HG02938 (cell line): Measurements from ENCODE around the gene PCSK6.
"Not testable (repeated sequence)": the region's sequence is repeated elsewhere in the genome, so short reads cannot be mapped to it uniquely, and the experiment has no call there.

Experiments used
- ATAC-seq: cut with Tn5 transposase; IDR thresholded peaks from one replicate; pipeline ENCODE4 v1.9.1; 2021; ENCODE audit warnings: mild to moderate bottlenecking, moderate library complexity; ENCODE audit not compliant: unreplicated experiment

The PCSK6 gene

DNA sequence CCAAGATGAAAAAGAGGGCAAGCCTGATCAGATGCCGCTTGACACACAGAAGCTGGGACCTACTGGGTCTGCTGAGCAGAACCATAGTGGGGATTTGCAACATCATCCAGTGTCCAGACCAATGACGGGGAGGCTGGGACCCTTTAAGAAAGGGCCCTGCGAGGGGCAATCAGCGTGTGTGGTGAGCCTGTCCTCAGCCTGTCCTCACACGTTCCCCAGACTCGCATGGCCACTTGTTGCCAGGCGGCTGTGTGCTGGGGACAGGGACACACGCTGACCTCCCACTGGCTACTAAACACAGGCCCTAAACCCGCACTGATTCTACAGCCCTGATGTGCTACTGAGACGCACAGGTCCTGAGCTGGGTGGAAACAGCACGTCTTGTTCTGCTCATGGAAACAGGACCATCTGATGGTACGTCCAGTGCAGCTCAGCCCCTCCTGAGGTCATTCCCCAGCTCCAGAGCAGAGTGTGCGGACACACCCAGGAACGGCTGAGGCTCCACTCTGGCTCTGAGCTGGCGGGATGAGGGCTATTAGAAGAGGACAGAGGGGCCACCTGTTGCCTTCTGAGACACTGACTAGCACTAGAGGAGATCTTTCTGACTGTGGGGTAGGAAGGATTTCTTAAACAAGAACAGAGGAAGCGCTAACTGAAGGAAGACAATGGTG, 24.4 kb downstream of the PCSK6 start:
- ATAC-seq: no peak

- no peak for ATAC-seq
Observed at GRCh38 chr15:101464256-101464998, 25.1 kb downstream of the PCSK6 start.

GRCh38 chr15:101463696-101464095, 25.8 kb downstream of the PCSK6 start:
- ATAC-seq: not testable (repeated sequence)

GRCh38 chr15:101463270-101463669, 26.2 kb downstream of the PCSK6 start:
- ATAC-seq: no peak

- no peak for ATAC-seq
Observed at GRCh38 chr15:101461097-101461496, 28.4 kb downstream of the PCSK6 start.

GRCh38 chr15:101459579-101460300, 29.8 kb downstream of the PCSK6 start:
- ATAC-seq: no peak

- ATAC-seq: no peak
Observed at GRCh38 chr15:101458908-101459578, 30.5 kb downstream of the PCSK6 start.

- no peak for ATAC-seq
Observed at GRCh38 chr15:101458158-101458900, 31.2 kb downstream of the PCSK6 start.

DNA sequence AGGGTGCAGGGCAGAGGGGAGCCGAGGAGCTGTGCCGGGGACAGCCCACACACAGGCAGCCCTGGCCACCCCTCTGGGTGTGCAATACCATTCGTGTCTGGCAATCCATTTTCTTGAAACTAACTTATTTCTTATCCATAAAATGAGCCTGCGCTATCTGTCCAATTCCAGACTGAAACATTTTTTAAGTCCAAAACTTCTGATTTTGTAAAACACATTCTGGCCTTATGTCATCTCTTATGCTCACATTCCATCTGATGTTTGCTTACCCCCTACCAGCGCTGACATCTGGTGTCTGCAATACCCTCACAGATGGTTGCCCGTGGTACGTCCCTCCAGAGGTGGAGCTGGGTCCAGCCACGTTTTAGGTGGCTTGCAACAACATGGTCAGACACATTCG, 31.8 kb downstream of the PCSK6 start:
- ATAC-seq: no peak

DNA sequence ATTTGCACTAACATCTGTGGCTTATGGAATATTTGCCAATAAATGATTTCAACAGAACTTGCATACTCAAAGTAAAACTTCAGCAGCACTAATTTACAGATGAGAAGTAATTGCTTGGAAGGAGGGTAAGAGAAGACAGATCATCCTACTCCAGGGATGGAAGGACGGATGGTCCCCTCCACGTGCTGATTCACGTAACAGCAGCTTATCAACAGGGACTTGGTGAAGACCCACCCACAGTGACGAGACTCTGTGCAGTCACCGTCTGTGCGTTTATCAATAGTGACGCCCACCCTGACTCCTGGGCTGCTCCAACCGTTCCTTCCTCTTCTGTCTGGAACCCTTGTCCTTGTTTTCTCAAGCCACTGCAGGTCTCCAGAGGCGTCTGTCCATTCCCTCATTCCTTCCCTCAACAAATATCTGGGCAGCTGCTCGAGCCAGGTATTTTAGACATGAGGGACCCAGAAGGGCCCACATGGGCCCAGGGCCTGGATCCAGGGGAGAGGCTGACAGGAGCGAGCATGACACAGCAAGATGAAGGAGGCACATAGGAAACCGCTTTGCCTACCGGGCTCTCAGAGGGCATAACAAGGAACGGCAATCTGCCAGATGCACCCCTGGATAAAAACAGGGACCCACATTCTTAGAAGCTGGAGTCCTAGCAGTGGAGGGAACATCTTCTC, 33.3 kb downstream of the PCSK6 start:
- ATAC-seq: no peak

DNA sequence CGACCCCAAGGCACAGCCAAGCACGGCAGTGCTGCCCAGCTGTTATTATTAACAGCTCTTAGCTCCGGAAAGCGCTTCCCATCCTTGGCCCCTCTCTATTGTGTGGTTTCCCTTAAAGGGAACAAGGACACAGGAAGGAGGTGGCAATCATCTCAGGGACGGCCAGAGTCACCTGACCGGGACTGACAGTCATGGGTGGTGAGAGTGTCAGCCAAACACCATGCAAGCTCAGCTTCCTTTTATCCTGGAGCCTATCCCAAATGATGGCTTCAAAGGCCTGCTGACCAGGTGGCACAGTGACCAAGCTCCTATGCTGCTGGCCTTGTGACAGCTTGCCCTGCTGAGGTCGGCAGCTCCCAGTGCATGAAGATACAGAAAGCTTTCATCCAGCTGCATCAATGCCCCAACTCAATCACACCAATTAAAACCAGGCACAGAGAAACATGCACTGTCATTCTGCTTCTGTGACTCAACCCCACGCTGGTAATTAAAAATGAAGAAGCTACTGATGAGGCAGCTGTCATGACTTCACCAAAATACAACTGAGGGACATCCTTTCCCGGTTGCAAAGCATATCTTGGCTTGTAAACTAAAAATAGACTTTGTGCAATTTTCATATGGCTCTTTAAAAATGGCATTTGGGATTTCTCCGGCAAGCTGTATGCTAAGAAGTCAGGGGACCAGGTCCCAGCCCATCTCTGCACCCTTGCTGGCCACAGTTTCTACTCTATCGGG, 34.0 kb downstream of the PCSK6 start:
- ATAC-seq: no peak

GRCh38 chr15:101454781-101455180, 34.7 kb downstream of the PCSK6 start:
- ATAC-seq: not testable (repeated sequence)

DNA sequence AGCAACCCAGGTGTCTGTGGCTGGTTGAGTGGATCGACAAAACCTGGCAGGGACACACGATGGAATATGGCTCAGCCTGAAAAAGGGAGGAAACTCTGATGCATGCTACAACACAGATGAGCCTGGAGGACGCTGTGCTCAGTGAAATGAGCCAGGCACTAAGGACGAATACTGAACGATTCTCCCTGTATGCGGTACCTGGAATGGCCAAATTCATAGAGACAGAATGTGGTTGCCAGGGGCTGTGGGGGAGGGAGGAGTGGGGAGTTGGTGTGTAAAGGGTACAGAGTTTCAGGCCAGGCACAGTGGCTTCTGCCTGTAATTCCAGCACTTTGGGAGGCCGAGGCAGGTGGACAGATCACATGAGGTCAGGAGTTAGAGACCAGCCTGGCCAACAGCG, 35.1 kb downstream of the PCSK6 start:
- no peak for ATAC-seq

- no peak for ATAC-seq
Observed at GRCh38 chr15:101453123-101454120, 36.1 kb downstream of the PCSK6 start.

DNA sequence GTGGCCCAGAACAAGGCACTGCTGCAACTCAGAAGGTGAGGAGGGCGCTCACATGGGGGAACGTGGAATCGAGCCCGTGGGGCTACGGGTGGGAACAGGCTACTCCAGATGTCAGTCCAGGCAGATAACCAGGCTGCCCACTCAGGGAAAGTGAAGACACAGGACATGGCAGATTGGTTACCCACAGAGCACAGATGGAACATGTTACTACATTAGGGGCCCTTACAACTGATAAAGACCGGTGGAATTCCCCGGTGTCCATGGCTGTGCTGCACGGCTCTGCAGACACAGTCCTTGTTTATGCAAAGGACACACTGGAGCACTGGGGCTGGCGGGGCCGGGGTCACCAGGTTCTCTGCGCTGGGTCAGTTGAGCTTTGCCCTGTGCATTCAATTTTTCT, 36.9 kb downstream of the PCSK6 start:
- no peak for ATAC-seq

DNA sequence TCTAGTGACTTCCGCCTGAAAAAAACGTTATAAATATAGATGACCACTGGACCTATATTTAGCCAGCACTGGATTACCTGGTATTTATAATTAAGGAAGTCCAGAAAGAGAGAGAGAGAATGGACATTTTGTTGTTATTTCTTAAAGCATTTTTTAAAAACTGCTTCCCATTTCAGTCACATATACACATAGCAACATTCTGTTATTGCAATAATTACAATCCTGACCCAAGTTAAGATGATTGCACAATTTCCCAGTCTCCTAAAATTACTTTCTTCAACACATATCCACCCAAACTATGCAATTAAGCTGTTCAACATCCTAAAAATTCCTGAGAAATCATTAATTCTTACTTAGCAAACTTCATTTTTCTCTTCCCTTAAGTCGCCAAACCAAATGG, 37.7 kb downstream of the PCSK6 start:
- ATAC-seq: no peak

- no peak for ATAC-seq
Observed at GRCh38 chr15:101451266-101451799, 38.2 kb downstream of the PCSK6 start.
